SU-DHL-6 (cell line): ENCODE results near the gene RXRB.

ENCODE experiments used
- CTCF ChIP-seq: fragments of 200-600 bp; sonication (generic); IDR thresholded peaks from one replicate; pipeline ENCODE4 v1.5.1; 2017; ENCODE audit warnings: antibody characterized with exemption, mild to moderate bottlenecking, low read length, moderate library complexity; ENCODE audit not compliant: insufficient read depth, poor library complexity, severe bottlenecking
- EZH2phosphoT487 ChIP-seq: fragments of 200-600 bp; sonication (generic), shearing (Covaris generic); conservative IDR thresholded peaks from 2 replicates; pipeline ENCODE4 v1.6.1; 2018; ENCODE audit warnings: mild to moderate bottlenecking, antibody characterized with exemption, low read length, moderate library complexity, mixed read lengths

DNA sequence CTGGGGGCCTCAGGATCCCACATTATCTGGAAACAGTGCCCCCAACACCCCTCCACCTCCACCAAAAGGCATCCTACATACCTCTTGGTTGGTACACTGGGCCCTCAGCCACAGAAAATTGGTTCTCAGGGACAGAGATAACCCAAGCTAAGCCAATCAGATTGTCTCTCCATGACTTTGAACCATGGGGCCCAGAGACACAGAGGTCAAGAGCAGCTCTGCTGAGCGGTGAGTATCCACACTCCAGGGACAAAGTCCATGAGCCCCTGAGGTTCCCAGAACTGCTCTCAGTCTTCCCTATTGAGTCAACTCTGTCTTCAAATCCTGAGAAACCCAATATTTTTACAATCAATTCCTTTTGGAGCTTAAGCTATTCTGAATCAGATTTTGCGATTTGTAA lies 43.5 kb downstream of the RXRB start:
- TF ChIP-seq CTCF (no peak), EZH2phosphoT487 (no peak)
